Measurements from ENCODE around the gene ZC3H14. TPM values are rescaled to one million over a fixed set of nuclear protein-coding genes. Genes with fewer than 3 reads are reported as not detected.
A peak's percentile ranks its signal among the peaks of the same experiment; 100 is the strongest.

ZC3H14 gene
- total RNA-seq, 1 donor from 2014 or later: 44.3 TPM

DNA sequence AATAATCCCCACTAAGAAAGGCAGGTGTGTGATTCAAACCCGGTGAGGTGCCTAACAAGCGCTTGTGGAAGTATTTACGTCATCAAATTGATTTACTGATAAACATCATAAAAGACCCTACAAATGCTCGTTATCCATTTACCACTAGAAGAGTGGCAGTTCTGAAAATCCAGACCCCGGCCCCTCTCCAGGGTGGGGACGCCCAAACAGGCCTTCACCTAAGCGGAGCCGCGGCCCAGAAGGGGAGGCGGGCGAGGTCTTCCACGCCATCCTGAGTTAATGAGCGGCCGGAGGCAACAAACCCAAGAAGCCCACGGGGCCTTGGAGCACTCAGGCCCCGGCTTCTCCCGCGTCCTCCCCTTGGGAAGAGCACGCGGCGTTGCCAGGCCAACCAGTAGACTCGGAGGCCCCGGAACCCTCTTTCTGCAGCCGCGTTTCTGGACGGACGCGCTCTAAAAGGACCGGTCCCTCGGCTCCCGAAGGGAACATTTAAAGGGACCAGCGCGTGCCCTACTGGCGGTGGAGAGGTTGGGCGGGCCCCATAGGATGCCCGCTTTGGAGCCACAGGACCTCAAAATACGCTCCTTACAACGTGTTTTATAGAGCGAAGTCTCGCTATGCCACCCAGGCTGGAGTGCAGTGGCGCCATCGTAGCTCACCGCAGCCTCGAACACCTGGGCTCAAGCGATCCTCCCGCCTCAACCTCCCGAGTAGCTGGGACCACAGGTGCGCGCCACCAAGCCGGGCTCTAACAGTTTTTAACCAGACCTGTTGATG, 11.6 kb upstream of the ZC3H14 start:
- peak; percentile 60 to 83 for DNase-seq (ENCODE audit: low read depth in 2 of 2)

DNA sequence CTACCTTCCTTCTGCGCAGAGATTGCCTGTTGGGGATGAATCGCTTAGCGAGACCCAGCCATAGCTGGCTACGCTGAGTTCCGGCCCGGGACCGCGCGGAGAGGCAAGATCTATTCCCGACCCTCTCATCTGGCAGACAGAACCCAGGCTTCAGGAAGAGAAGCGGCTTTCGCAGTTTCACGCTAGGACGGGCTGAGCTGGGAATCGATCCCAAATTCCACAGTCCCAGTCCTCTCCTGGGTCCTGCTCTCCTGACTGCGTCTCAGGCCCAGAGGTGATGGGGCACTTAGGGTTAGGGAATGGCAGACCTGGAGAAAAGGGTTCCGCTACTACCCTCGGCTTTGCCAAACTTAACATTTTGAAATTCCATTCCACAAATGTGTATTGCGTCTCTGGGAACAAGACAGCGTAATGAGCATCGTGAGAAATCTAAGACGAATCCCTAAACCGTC, 10.8 kb upstream of the ZC3H14 start:
- peak in 1 of 2 donors; percentile 29 for DNase-seq (ENCODE audit: low read depth in 2 of 2)

DNA sequence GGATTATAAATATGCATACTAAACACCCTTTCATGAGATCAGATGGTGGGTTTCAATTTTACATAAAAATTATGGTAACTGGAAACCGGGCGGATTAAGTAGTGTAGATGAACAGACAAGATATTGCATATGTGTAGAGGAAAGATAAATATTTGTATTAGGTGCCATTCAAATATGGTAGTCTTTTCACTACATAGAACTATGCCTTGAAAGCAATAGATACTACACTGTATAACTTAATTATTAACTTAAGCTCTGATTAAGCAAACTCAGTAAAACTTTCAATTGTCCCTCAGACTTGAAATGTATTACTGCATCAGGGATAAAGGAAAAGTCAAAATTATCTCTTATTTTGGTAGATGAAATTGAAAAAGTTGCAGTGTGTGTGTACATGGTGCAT, 10.0 kb upstream of the ZC3H14 start:
- no peak for DNase-seq (ENCODE audit: low read depth in 2 of 2)

DNA sequence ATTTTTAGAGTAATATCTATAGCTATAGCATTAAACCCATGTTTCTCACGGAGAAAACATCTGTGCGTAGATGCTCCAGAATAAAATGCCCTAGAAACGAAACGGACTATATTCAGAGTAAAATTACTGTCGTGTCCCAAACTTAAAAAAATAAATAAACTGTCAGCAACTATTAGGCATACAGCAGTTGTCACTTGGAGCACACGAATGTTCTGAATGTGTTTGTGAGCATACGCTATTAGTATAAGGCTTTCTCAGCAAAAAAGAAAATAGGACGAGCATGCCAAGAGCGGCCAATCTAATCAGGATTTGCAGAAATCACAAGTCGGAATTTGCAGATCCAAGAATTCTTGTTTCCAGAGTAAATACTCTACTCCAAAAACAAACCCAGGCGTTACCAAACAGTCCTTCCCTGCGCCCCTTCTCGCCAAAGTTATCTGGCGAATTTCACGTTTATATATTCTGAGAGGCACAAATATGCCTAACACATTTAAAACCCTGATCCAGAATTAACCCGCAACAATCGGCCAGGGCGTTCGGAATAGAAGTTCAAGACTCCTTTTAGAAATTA, 8.9 kb upstream of the ZC3H14 start:
- peak in 1 of 2 donors; percentile 24 for DNase-seq (ENCODE audit: low read depth in 2 of 2)

DNA sequence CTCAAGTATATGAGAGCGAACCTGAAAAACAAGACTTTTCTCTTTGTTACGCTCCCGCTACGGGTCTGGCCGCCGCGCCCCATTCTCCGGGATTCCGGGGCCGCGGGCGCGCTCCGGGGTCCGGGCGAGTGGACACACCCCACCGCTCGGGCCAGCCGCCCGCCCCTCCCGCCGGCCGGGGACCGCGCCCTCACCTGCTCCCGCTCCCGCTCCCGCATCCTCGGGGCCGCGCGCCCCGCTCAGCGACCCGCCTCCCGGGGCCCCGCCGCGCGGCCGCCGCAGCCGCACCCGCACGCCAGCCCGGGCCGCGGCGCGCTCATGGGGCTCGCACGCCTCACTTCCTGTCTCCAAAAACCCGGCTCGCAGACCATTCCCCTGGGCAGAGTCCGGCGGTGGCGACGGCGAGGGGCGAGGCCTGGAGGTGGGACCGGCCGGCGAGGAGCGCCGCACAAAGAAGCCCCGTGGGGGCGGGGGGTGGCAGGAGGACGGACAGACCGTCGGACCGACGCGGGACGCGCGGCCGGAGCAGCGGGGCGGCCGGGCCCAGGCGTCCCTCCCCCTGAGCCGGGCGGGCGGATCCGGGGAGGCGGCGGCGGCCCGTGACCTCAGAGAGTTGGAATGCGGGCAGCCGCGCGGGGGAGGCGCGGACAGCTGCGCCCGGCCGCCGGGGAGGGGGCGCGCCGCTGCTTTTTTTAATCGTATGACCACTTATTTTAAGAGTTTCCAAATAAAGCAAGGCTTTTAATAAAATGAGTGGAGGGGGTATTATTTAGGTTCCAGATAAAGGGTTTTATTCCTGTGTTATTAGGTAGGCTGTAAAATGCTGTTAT, 8.2 kb upstream of the ZC3H14 start, which contains the start of gene PTPN21:
Gene PTPN21, minus strand, starts transcription at position 551 of the 830 bp plus-strand sequence. CDS start 4,590 bp downstream, outside the sequence.
- peak in 1 of 2 donors; percentile 68 for DNase-seq (ENCODE audit: low read depth in 2 of 2)

DNA sequence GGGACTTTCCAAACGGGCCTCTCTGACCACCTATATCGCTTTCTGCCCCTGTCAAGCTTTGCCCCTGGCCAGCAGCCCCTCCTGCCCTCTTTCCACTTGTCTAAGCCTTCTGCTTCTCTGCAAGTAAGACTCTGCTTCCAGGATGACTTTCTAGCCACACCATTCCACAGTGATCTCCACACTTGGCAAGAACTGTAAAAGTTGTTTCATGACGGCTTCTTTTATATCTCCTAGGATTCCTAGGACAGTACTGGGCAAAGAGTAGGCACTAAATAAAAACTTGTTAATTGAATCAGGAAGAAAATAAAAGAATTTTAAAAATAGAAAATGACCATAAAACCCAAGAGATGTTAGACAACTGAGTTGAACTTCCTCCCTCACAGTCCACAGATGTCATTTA, 6.3 kb upstream of the ZC3H14 start:
- DNase-seq (ENCODE audit: low read depth in 2 of 2): no peak

DNA sequence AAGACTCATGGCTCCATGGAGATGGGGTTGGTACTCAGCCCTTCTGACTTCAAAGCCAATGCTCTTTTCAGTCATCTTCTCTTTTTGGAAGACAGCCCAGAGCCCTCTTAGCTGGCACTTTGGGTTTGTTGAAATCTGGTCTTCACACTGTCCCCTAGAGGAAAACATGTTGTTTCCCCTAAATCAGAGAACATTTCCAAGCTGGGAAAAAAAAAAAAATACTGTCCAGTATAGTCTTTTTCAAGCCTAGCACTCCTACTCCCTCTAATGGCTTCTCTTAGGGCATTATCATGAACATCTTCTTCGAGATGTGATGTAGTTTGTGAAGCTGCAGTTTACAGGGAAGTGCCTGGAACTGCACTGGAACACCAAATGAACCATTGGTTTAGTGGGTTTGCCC, 3.0 kb upstream of the ZC3H14 start:
- peak in 1 of 2 donors; percentile 52 for DNase-seq (ENCODE audit: low read depth in 2 of 2)

DNA sequence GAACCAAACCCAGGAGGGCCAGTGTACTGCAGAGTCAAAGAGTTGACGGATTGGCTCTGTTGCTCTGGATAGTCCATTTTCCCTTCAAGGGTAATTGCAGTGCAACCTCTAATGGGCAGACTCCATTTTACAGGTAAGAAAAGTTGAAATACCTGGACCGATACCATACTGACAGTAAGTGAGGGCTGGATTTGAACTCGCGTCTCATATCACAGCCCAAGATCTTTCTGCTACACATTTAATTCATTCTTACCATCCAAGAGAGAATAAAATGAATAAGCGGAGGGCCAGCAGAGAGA, 356 bp upstream of the ZC3H14 start:
- DNase-seq (ENCODE audit: low read depth in 2 of 2): no peak

DNA sequence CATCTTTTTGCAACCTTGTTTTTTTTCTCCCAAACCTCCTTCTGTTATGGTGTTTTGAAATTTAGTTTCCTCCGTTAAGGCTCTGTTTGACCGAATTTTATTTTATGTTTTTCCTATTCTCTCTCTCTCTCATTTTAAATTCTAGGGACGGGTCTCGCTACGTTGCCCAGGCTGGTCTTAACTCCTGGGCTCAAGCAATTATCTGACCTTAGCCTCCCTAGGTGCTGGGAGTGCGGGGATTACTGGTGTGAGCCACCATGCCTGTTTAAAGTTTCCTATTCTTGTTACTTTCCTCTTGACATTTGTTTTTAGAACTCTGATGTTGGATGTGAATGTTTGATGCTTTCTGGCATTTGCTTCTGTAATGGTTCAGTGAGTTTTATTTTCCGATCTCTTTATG, 1.0 kb downstream of the ZC3H14 start:
- no peak for DNase-seq (ENCODE audit: low read depth in 2 of 2)

DNA sequence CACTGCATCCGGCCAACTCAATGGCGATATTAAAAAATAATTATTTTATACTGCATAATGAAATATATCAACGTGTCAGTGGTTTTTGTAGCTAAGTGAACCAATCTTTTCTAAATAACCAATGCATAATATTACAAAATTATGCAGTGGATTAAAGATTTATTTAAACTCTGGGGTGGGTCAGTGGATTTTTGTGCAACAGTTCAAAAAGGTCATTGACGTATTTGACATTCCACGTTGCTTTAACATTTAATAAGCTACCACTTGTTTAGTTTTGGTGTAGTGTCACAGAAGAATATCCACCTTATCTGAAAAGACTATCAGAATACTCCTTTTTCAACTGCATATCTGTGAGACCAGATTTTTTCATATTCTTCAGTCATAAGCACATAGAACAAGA, 2.6 kb downstream of the ZC3H14 start:
- DNase-seq (ENCODE audit: low read depth in 2 of 2): no peak

DNA sequence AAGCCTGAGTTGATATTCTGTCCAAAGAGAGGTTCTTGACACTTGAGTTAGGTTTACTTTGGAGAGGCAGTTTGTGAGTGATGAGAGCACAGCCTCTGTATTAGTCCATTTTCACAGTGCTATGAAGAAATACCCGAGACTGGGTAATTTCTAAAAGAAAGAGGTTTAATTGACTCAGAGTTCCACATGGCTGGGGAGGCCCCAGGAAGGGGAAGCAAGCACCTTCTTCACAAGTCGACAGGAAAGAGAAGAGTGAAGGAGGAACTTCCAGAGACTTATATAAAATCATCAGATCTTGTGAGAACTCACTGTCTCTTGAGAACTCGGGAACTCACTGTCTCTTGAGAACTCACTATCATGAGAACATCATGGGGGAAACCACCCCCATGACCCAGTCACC, 5.4 kb downstream of the ZC3H14 start:
- DNase-seq (ENCODE audit: low read depth in 2 of 2): no peak

DNA sequence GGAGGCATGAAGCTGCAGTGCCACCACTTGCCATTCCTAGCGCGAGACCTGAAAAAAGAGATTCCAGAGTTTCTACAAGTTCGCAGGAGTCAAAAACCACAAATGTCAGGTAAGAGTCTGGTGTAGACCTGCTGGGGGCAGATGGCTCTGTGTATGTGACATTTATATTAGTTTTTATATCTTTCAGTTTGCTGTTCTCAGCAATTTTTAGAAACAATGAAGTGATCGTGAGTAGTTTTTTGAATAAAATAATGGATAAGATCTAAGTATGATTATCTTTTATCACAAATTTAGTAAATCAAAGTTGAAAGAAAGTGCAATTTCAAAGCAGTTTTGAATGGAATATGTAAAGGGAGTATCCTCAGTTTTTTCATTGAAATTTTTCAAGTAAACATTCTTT, 9.3 kb downstream of the ZC3H14 start:
- DNase-seq (ENCODE audit: low read depth in 2 of 2): no peak

DNA sequence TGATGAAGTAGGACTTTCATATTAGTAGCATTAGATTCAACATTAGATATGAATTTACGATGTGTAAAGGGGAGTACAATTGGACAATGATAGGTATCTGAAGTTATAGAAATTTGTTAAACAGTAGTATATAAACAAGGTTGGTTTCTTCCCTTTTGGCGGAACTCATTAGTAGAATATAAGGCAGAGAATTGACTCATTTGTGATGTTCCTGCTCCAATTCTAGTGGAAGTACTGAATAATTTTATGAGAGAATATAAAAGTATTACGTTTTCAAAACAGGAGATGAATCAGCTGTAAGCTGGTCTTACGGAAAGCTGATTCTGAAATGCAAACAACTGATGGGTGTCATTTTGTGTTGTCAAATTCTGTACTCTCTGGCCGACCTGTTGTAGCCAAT, 13.4 kb downstream of the ZC3H14 start:
- DNase-seq (ENCODE audit: low read depth in 2 of 2): no peak

DNA sequence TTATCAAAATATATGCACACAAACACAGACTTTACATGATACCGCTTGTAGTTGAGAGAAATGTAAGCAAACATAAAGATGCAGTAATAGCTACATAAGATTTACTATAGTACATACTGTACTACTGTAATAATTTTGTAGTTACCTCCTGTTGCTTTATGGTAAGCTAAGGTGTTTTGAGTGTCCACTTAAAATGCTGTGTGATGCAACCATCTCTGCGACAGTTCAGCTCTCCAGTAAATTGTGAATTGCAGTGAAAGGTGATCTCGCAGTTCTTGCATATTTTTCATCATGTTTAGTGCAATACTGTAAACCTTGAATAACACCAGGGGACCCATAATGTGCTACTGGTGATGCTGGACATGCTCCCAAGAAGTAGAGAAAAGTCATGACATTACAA, 21.6 kb downstream of the ZC3H14 start:
- DNase-seq (ENCODE audit: low read depth in 2 of 2): no peak

DNA sequence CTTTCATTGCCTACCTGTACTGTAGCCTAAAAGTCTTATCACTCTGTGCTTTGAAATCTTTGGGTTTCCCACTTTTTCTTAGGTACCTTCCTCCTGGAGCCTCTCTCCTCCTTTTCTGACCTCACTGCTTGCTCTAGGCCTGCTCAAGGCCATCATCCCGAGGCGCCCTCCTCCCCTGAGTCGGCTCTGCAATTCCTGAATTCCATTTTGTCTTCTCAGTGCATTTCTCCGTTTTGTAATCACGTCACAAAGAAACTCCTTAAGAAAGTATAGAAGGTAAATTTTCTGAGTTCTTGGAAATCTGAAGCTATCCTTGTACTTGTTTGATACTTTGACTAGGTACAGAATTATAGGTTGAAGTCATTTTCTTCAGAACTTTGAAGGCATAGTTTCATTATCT, 25.2 kb downstream of the ZC3H14 start:
- no peak for DNase-seq (ENCODE audit: low read depth in 2 of 2)

DNA sequence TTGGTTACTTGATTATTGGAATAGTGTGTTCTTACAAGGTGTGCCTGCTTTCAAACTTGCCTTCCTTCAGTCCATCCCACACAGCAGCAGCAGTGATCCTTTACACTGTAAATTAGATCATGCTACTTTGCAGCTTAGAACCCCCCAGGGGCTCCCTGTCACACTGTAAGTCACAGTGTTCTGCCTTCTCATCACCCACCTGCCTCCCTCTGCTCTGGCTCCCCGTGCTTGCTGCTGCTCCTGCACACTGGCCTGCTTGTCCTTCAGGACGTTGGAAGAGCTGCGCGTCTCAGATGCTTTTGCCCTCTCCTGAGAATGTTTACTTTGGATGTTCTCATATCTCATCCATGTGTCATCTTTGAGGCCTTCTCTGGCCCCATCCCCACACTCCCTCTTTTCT, 27.3 kb downstream of the ZC3H14 start:
- no peak for DNase-seq (ENCODE audit: low read depth in 2 of 2)

DNA sequence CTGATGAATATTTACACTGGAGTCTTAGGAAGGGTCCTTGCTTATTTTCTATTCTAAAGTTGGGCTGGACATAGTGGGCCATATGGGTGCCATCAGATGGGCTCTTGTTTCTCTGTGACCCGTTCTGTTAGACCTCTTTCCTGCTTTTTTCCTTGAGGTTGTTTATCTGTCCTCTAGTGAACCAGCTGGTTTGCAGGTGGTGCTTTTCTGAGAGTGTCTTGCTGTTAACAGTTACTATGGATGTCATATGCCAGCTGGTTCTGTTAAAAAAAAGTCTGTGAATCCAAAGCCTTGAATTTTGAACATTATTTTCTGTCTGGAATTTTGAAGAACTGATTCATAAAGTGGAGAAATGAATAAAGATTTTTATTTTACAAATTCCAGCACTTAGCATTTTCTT, 29.2 kb downstream of the ZC3H14 start:
- DNase-seq (ENCODE audit: low read depth in 2 of 2): no peak

DNA sequence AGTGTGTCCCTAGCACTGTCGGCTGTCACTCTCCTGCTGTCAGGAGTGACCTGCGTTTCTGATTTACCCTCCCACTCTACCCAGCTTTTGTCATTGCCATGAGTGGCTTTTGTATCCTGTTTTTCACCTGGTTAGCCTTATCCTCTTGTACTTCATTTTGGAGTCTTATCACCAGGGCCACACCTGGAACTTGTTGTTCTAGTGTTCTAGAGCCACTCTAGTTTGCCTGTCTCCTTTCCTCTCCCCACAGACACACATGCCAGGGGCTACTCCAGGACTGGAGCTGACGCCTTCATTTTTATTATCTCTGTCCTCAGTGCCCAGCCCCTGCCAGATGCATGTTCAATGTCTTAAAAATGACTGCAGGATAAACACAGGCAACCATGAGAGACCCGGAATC, 34.2 kb downstream of the ZC3H14 start:
- no peak for DNase-seq (ENCODE audit: low read depth in 2 of 2)

DNA sequence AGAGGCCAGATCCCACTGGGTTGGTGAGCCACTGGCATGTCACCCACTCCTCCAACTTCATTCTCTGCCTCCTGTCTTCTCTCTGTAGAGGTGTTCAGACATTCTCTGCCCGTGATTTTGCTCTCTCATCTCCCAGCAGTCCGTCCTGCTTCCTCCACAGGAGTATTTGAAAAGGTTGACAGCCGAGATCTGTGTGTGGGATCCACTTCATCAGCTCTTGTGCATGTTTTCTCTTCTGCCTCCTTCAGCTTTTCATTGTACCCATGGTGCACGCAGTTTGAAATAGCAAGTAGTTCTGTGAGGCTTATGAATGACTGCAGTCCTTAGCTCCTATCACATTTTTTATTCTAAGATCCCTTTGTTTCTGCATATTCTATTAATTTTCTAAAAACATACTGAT, 34.8 kb downstream of the ZC3H14 start:
- DNase-seq (ENCODE audit: low read depth in 2 of 2): no peak

DNA sequence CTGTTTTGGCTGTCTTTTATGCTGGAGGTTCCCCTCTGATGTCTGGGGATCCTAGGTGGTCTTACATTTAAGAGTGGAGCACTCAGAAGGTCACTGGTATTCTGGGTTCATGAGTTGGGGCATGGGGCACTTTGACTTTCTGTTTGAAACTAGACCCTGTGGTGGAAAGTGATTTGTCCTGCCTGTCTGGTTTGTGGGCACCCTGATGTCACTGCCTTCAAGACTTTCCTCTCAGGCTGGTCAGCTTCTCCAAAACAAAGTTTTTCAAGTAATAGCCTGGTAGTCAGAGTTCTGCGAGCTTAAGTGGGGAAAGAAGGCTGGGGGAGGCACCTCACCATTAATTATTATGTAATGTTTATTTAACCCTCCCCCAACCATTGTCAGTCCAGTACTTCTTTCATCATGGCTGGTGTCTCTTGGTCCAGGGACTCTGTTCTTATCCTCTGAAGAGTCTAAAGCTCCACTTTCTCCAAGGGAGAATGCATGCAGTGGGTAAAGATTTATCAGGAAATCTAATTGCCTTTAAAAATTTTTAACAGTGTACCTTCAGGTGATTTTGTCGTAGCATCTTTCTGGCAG, 35.3 kb downstream of the ZC3H14 start:
- no peak for DNase-seq (ENCODE audit: low read depth in 2 of 2)

DNA sequence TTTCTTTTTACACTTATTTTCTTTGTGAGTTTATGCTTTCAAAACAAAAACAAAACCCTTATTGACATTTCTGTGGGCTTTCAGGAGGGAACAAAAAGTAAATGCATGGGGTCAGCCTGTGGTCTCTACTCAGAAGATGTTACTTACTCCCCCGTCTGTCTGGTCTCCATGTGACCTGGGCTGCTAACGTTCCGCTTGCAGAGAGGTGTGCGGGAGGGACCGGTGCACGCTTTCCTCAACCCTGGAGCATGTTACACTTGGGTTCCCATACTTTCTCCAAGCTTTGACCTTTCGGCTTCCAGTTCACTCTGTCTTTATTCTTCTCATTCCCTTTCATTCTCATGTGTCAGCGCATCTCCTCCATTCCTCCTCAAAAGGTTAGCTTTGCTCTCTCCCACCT, 36.5 kb downstream of the ZC3H14 start:
- no peak for DNase-seq (ENCODE audit: low read depth in 2 of 2)

DNA sequence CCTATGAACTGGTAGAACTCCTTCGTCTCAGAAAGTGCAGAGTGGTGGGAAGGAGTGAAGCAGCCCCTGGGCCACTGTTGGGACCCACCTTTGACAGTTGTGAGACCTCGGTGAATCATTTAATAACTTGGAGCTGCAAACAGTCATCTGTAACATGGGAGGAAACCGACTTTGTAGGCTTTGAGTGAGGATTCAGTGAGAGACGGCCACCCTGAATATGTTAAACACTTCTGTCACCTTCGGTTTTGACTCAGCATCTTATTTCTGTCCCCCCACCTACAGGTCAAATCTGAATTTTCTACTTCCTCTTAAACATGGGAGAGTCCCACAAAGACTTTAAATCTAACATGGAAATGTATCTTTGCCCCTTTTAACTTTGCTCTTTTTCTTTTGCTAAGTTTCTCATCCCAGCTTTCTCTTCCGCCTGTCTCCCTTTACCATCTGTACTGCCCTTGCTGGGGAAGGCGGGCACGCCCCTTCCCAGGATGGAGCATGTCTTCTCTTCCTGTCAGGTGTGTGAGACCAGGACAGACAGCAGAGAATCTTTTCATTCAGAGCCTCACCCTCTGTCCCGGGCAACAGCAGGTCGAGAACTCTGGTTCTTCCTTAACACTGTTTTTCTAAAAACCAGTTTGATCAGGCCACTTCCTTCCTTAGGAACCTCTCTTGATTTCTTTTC, 37.1 kb downstream of the ZC3H14 start:
- DNase-seq (ENCODE audit: low read depth in 2 of 2): no peak

Data from dermis microvascular lymphatic vessel endothelial cell (primary cell).